HL-60 (cell line): Measurements from ENCODE around the gene FN1.

Experiments used
- DNase-seq, 2 experiments: peaks; one replicate each; pipeline ENCODE4 v3.0.0-alpha.2; 2010 to 2020; ENCODE audit warnings: low read depth in 1 of 2, low spot score in 1 of 2
- H3K27ac ChIP-seq: fragments of 250-450 bp; sonication (Bioruptor Pico); replicated peaks from 2 replicates; pipeline ENCODE4 v1.5.1; 2020; ENCODE audit warnings: mild to moderate bottlenecking, moderate library complexity
- H3K27me3 ChIP-seq: fragments of 250-450 bp; sonication (Bioruptor Pico); 2 replicates; pipeline ENCODE4 v1.5.1; 2021; ENCODE audit warnings: mild to moderate bottlenecking, moderate library complexity; ENCODE audit not compliant: insufficient read depth, poor library complexity, severe bottlenecking
- H3K4me3 ChIP-seq: replicated peaks from 2 replicates; pipeline ENCODE4 v1.5.1; 2011; ENCODE audit warnings: mild to moderate bottlenecking, control low read depth, low read length; ENCODE audit not compliant: insufficient read depth
- GABPA ChIP-seq: IDR thresholded peaks from 2 replicates; pipeline ENCODE4 v1.6.1; 2012; ENCODE audit warnings: low read depth
- POLR2AphosphoS5 ChIP-seq: IDR thresholded peaks from 2 replicates; pipeline ENCODE4 v1.6.1; 2012; ENCODE audit warnings: low read depth
- SPI1 ChIP-seq: IDR thresholded peaks from 2 replicates; pipeline ENCODE4 v1.6.1; 2012; ENCODE audit warnings: low read depth, mild to moderate bottlenecking, borderline replicate concordance
- TF ChIP-seq, protein P1 (sequence below): IDR thresholded peaks from 2 replicates; pipeline ENCODE4 v1.6.1; 2012; ENCODE audit warnings: low read depth; ENCODE audit not compliant: insufficient replicate concordance
- TF ChIP-seq, protein P2 (sequence below): IDR thresholded peaks from one replicate; pipeline ENCODE4 v1.5.1; 2011; ENCODE audit warnings: low read length, control low read depth, inconsistent platforms; ENCODE audit not compliant: insufficient read depth

Gene FN1

DNA sequence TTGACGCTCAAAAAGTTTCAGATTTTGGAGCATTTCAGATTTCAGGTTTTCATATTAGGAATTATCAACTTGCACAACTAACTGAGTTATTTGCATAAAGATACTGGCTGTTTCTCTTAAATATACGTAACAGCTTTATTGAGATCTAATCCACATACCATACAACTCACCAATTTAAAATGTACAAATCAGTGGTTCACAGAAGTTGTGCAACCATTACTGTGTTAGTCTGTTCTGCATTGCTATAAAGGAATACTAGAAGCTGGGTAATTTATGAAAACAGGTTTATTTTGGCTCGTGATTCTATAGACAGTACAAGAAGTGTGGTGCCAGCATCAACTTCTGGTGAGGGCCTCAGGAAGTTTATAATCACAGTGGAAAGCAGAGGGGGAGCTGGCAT is 115.8 kb downstream of the FN1 start:
- Histone ChIP-seq H3K27me3 (no peaks in the 10 kb centered on the region), H3K4me3 (no peak overlapping the region), H3K27ac (no peak overlapping the region)
- TF ChIP-seq, protein P1, sequence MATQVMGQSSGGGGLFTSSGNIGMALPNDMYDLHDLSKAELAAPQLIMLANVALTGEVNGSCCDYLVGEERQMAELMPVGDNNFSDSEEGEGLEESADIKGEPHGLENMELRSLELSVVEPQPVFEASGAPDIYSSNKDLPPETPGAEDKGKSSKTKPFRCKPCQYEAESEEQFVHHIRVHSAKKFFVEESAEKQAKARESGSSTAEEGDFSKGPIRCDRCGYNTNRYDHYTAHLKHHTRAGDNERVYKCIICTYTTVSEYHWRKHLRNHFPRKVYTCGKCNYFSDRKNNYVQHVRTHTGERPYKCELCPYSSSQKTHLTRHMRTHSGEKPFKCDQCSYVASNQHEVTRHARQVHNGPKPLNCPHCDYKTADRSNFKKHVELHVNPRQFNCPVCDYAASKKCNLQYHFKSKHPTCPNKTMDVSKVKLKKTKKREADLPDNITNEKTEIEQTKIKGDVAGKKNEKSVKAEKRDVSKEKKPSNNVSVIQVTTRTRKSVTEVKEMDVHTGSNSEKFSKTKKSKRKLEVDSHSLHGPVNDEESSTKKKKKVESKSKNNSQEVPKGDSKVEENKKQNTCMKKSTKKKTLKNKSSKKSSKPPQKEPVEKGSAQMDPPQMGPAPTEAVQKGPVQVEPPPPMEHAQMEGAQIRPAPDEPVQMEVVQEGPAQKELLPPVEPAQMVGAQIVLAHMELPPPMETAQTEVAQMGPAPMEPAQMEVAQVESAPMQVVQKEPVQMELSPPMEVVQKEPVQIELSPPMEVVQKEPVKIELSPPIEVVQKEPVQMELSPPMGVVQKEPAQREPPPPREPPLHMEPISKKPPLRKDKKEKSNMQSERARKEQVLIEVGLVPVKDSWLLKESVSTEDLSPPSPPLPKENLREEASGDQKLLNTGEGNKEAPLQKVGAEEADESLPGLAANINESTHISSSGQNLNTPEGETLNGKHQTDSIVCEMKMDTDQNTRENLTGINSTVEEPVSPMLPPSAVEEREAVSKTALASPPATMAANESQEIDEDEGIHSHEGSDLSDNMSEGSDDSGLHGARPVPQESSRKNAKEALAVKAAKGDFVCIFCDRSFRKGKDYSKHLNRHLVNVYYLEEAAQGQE: no peak
- TF ChIP-seq SPI1: no peak
- TF ChIP-seq, protein P2, sequence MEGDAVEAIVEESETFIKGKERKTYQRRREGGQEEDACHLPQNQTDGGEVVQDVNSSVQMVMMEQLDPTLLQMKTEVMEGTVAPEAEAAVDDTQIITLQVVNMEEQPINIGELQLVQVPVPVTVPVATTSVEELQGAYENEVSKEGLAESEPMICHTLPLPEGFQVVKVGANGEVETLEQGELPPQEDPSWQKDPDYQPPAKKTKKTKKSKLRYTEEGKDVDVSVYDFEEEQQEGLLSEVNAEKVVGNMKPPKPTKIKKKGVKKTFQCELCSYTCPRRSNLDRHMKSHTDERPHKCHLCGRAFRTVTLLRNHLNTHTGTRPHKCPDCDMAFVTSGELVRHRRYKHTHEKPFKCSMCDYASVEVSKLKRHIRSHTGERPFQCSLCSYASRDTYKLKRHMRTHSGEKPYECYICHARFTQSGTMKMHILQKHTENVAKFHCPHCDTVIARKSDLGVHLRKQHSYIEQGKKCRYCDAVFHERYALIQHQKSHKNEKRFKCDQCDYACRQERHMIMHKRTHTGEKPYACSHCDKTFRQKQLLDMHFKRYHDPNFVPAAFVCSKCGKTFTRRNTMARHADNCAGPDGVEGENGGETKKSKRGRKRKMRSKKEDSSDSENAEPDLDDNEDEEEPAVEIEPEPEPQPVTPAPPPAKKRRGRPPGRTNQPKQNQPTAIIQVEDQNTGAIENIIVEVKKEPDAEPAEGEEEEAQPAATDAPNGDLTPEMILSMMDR: no peak
- TF ChIP-seq POLR2AphosphoS5: no peak
- TF ChIP-seq GABPA: no peak
- no peak for DNase-seq

DNA sequence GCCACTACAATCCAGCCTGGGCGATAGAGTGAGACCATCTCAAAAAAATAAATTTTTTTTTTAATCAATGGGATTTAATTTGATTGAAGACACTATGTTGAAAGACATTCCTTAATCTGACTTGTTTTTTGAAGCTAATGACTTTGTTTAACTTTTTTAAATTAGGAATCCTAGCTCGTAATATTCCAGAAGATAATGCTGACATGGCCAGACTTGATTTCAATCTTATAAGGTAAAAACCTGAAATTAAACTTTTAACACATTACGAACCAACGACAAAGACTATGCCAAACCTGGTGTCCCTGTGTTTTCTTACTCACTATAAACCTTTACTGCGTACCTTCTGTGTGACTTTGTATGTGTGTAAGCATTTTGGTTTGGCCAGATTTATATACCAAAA is 116.4 kb downstream of the FN1 start:
- TF ChIP-seq, protein P1: no peak
- no peak for TF ChIP-seq POLR2AphosphoS5
- no peak for TF ChIP-seq SPI1
- no peak for TF ChIP-seq GABPA
- TF ChIP-seq, protein P2: no peak
- H3K4me3 ChIP-seq: no peak overlapping the region
- DNase-seq: no peak
- H3K27me3 ChIP-seq: no peaks in the 10 kb centered on the region
- no peak overlapping the region for H3K27ac ChIP-seq

DNA sequence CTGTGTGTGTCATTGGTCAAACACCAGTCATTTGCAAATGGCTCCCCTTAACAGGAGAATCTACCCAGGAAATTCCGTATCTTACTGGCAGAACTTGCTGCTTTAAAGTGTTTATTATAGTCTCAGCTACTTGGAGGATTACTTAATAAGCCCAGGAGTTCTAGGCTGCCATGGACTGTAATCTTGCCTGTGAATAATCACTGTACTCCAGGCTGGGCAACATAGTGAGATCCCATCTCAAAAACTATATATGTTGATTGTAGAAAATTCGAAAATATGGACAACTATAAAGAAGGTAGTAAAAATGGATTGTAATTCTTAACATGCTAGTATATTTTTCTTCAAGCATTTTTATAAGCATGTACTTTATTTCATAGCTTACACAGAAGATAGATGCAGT is 119.5 kb downstream of the FN1 start:
- Histone ChIP-seq H3K27me3 (no peaks in the 10 kb centered on the region), H3K27ac (no peak overlapping the region), H3K4me3 (no peak overlapping the region)
- TF ChIP-seq, protein P1: no peak
- no peak for TF ChIP-seq GABPA
- TF ChIP-seq SPI1: no peak
- TF ChIP-seq, protein P2: no peak
- no peak for TF ChIP-seq POLR2AphosphoS5
- no peak for DNase-seq
